Small intestine (tissue), 7 donors: ENCODE data around the gene MIX23. TPM values are rescaled to one million over a fixed set of nuclear protein-coding genes. Genes with fewer than 3 reads are reported as not detected.
A peak's percentile ranks its signal among the peaks of the same experiment; 100 is the strongest.

ENCODE experiments used
- DNase-seq, 2 donors: peaks; one replicate each; pipeline versions ENCODE4 v3.0.0 to v3.0.0-alpha.2; 2013
- FAIRE-seq: peaks from 2 replicates; lab custom pipeline; 2012; peaks lifted over from hg19 to GRCh38; lab: Jason Lieb, UNC
- H3K27ac ChIP-seq, 3 donors: one replicate each; pipeline ENCODE4 v1.5.1; 2013; ENCODE audit warnings: low read length in 2 of 3, mild to moderate bottlenecking in 2 of 3, control low read depth in 1 of 3, inconsistent platforms in 1 of 3, low read depth in 1 of 3, moderate library complexity in 1 of 3
- H3K27me3 ChIP-seq, 3 donors: one replicate each; pipeline ENCODE4 v1.6.1; 2013; ENCODE audit warnings: low read length in 3 of 3, inconsistent platforms in 1 of 3; ENCODE audit not compliant: control insufficient read depth in 3 of 3, insufficient read depth in 3 of 3
- H3K36me3 ChIP-seq, 3 donors: one replicate each; pipeline ENCODE4 v1.6.1; 2013; ENCODE audit warnings: low read length in 3 of 3, inconsistent platforms in 1 of 3, low read depth in 1 of 3, mild to moderate bottlenecking in 1 of 3, moderate library complexity in 1 of 3; ENCODE audit not compliant: control insufficient read depth in 3 of 3, insufficient read depth in 2 of 3
- H3K4me1 ChIP-seq, 3 donors: one replicate each; pipeline ENCODE4 v1.6.1; 2013; ENCODE audit warnings: low read length in 2 of 3, inconsistent platforms in 1 of 3, low read depth in 1 of 3, mild to moderate bottlenecking in 1 of 3, moderate library complexity in 1 of 3; ENCODE audit not compliant: control insufficient read depth in 3 of 3, insufficient read depth in 2 of 3
- H3K4me3 ChIP-seq, 3 donors: one replicate each; pipeline ENCODE4 v1.5.1; 2013; ENCODE audit warnings: low read length in 3 of 3, control low read depth in 1 of 3, inconsistent platforms in 1 of 3, low read depth in 1 of 3, mild to moderate bottlenecking in 1 of 3, moderate library complexity in 1 of 3
- H3K9me3 ChIP-seq, 2 donors: one replicate each; pipeline ENCODE4 v1.6.1; 2013; ENCODE audit warnings: low read depth in 1 of 2, low read length in 1 of 2; ENCODE audit not compliant: control insufficient read depth in 2 of 2, insufficient read depth in 1 of 2
- WGBS, 3 donors: extraction: QIAGEN DNeasy Blood & Tissue Kit; methylation state at CpG; one replicate each; pipeline ENCODE4 v1.1.7; 2013; 5-methylcytosine and 5-hydroxymethylcytosine counted together
- polyA plus RNA-seq, 4 donors: library from polyadenylated mRNA; stranded (reverse) in 3 of 4; unstranded in 1 of 4; fragments of 200-250 nt in 3 of 4; fragments of 120-200 nt in 1 of 4; gene quantifications; one replicate each; pipeline versions ENCODE4 v1.2.1 to v1.2.3, GENCODE V29; 2013
- donor health status: healthy with polysubstance abuse.
- donor health status: control.
- donor health status: control.
- donor health status: Bipolar disorder and iron deficiency.
- donor health status: healthy.

Gene MIX23
- polyA plus RNA-seq, 4 donors = 29.2 to 53.0 (median 45.8) TPM

DNA sequence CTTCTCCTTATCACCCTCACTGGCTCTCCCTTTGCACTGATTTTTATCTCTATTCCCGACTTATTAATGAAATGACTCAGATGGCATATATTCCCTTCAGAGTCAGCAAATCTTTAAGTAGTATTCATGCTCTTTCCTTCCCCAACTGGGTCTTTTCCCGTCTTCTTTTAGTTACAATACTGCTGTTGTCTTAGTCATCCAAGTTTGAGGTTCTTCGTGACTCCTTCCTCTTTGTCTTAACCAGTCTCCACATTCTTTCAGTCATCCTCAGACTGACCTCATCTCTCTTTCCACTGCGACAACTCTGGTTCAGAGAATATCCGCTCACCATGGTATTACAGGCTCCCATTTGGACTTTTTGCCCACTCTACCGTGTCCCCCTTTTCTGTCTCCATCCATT lies 20.5 kb upstream of the MIX23 start:
- FAIRE-seq (no peak), DNase-seq (no peak)
- Histone ChIP-seq H3K27ac (no peak overlapping the region), H3K4me1 (no peaks in the 10 kb centered on the region), H3K27me3 (no peaks in the 10 kb centered on the region), H3K9me3 (no peaks in the 10 kb centered on the region), H3K4me3 (no peak overlapping the region), H3K36me3 (peaks cover 3 to 13% (median 11%) of the 10 kb centered on the region in 3 donors)
- 86 to 88% (median 87%) methylated on average over 6 of the region's 6 CpGs for WGBS, 3 donors

DNA sequence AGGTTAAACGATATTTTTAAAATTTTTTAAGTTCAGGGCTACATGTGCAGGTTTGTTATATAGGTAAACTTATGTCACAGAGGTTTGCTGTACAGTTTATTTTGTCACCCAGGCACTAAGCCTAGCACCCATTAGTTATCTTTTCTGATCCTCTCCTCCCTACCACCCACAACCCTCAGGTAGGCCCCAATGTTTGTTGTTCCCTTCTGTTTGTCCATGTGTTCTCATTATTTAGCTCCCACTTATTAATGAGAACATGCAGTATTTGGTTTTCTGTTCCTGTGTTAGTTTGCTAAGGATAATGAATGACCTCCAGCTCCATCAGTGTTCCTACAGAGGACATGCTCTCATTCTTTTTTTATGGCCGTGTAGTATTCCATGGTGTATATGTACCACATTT lies 15.9 kb upstream of the MIX23 start:
- DNase-seq = no peak
- Histone ChIP-seq H3K9me3 (no peaks in the 10 kb centered on the region), H3K27ac (no peak overlapping the region), H3K27me3 (no peaks in the 10 kb centered on the region), H3K4me1 (no peaks in the 10 kb centered on the region), H3K4me3 (no peak overlapping the region), H3K36me3 (peaks cover 0 to 3% (median 0%) of the 10 kb centered on the region in 3 donors)
- FAIRE-seq = no peak
- 97 to 100% (median 99%) methylated on average over 2 of the region's 2 CpGs for WGBS, 3 donors

DNA sequence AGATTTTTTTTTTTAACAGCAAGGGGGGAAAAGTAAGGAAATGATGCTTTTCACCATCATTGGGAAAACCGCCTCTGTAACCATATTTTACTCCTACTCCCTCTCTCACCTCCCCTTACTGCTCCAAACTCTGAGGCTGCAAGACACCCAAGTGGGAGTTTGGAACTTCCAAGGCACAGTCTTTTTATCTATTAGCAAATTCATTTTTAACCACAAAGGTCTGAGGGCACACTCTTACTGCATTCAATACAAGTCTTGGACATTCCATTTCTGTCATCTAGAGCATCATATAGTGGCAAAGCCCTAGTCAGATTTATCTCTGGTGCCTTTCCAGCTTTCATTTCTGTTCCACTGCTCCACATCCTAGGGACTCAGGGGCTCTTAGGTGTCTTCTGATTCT lies 14.2 kb upstream of the MIX23 start:
- H3K27ac ChIP-seq = no peak overlapping the region
- FAIRE-seq (no peak), DNase-seq (no peak)
- no peak overlapping the region for H3K4me3 ChIP-seq
- 89 to 100% (median 95%) methylated on average over 1 of the region's 1 CpG for WGBS, 3 donors
- H3K36me3 ChIP-seq = peaks cover 0 to 5% (median 0%) of the 10 kb centered on the region in 3 donors
- peaks cover 0 to 2% (median 0%) of the 10 kb centered on the region in 3 donors for H3K4me1 ChIP-seq
- no peaks in the 10 kb centered on the region for H3K9me3 ChIP-seq
- H3K27me3 ChIP-seq = no peaks in the 10 kb centered on the region

DNA sequence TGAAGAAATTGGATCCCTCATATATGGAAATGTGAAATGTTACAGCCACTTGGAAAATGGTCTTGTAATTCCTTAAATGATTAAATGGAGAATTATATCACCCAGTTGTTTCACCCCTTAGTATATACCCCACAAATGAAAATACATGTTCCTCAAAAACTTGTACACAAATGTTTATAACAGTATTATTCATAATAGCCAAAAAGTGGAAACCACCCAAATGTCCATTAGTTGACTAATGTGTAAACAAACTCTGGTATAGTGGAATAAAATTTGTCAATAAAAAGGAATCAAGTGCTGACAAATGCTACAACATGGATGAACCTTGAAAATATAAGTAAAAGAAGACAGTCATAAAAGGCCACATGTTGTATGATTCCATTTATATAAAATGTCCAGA lies 13.5 kb upstream of the MIX23 start:
- Histone ChIP-seq H3K4me3 (no peak overlapping the region), H3K27ac (no peak overlapping the region), H3K9me3 (no peaks in the 10 kb centered on the region), H3K36me3 (peaks cover 0 to 5% (median 0%) of the 10 kb centered on the region in 3 donors), H3K27me3 (no peaks in the 10 kb centered on the region), H3K4me1 (peaks cover 0 to 2% (median 0%) of the 10 kb centered on the region in 3 donors)
- FAIRE-seq (no peak), DNase-seq (no peak)

DNA sequence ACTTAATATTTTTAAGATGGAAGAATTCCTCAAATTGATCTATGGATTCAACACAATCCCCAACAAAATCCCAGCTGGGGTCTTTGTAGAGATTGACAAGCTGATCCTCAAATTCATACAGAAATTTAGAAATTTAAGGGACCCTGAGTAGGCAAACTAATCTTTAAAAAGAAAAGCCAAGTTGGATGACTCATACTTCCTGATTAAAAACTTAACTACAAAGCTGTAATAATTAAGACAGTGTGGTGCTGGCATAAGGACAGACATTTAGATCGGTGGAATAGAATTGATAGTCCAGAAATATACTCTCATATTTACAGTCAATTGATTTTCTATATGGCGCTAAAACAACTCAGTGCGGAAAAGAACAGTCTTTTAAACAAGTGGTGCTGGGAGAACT lies 12.6 kb upstream of the MIX23 start:
- peaks cover 0 to 5% (median 0%) of the 10 kb centered on the region in 3 donors for H3K36me3 ChIP-seq
- H3K4me1 ChIP-seq = peaks cover 0 to 2% (median 0%) of the 10 kb centered on the region in 3 donors
- FAIRE-seq (no peak), DNase-seq (no peak)
- WGBS, 3 donors = 62 to 65% (median 65%) methylated on average over 3 of the region's 3 CpGs
- H3K27ac ChIP-seq = no peak overlapping the region
- no peak overlapping the region for H3K4me3 ChIP-seq
- H3K9me3 ChIP-seq = no peaks in the 10 kb centered on the region
- no peaks in the 10 kb centered on the region for H3K27me3 ChIP-seq

DNA sequence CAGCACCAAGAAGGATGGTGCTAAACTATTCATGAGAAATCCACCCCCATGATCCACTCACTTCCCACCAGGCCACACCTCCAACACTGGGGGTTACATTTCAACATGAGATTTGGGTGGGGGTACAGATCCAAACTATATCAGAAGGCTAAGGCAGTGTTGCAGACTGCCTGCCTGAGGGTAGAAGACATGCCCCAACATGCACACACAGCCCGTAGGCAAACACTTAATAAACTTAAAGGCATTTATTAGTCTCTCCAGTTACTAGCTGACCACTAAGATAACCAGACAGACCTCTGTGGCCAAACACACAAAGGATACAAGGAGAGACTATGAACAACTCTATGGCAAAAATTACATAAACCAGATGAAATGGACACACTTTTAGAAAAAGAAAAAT lies 11.1 kb upstream of the MIX23 start:
- no peaks in the 10 kb centered on the region for H3K9me3 ChIP-seq
- H3K27me3 ChIP-seq = no peaks in the 10 kb centered on the region
- no peak for DNase-seq
- 59 to 83% (median 76%) methylated on average over 1 of the region's 1 CpG for WGBS, 3 donors
- no peak for FAIRE-seq
- peaks cover 0 to 2% (median 0%) of the 10 kb centered on the region in 3 donors for H3K4me1 ChIP-seq
- peaks cover 0 to 5% (median 0%) of the 10 kb centered on the region in 3 donors for H3K36me3 ChIP-seq
- no peak overlapping the region for H3K4me3 ChIP-seq
- H3K27ac ChIP-seq = no peak overlapping the region

DNA sequence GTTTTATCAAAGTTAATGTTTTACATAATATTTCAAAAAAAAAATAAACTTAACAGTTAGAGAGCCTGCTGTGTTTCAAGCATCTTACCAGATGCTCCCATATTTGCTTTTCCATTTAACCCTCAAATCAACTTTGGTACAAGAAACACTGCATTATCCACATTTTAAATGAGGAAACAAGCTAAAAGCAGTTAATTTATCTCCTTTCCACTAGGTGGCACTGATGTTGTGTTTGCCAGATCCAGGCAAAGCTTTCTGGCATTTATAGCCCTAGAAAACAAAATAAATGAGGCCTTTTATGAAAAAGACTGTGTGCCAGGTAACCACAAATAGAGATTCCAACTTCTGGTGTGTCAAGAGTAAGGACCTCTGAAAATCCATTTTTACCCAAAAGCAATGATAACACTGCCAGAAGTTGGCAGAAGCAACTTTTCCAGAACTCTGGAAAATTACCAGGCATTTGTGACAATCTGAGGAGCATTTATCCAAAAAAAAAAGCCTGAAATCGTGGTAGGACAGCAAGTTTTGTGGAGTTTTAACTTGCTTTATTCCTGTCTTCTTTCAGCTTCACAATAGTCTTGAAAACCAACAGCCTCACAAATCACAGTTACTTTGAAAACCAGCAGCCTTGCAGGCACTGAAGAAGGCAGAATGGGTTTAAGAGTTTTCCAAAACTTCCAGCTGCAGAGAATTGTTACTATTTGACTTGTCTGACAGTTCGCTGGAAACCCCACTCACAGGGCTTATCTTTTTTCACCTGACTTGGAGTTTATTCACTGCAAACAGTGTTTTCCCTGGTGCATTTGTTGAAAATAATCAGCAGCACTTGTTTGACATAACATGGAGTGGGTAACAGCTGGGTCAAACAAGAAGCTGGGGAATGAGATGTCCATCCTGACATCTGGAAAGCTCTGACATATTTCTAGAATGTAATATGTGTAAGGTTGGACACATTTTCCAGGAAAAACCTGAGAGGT lies 10.1 kb upstream of the MIX23 start:
- FAIRE-seq (no peak), DNase-seq (peak; percentile 39 to 43)
- H3K36me3 ChIP-seq = peaks cover 0 to 5% (median 0%) of the 10 kb centered on the region in 3 donors
- 42 to 45% (median 42%) methylated on average over 2 of the region's 2 CpGs for WGBS, 3 donors
- H3K4me3 ChIP-seq = no peak overlapping the region
- H3K4me1 ChIP-seq = peaks cover 0 to 2% (median 0%) of the 10 kb centered on the region in 3 donors
- no peak overlapping the region for H3K27ac ChIP-seq
- H3K9me3 ChIP-seq = no peaks in the 10 kb centered on the region
- H3K27me3 ChIP-seq = no peaks in the 10 kb centered on the region

DNA sequence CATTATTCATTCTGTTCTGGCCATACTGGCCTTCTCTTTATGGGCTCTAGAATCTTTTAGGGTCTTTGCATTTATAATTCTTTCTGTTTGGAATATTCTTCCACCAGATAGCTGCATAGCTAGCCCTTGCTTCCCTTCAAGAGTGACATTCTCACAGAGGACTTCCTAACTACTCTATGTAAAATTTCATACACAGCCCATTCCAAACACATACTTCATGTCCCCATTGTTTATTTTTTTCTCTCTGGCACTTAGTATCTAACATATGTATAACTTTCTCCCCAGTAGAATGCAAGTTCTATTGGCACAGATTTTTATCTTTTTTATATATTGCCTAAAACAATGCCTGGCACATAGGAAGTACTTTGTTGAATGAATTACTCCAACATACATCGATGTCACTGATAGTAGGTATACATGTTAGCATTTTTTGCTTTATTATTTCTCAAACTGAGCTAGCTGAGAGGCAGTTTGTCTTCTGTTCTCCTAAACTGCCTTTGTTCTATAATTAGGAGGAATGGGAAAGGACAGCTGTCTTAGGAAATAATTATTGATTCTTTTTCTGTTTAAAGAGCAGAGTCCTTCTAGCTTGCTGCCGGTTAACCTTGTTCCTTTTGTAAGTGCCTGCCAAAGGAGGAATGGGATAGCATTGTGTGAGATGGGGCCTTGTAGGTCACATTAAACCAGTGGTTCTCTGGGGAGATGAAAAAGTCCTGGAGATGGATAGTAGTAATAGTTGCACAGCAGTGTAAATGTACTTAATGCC lies 8.8 kb upstream of the MIX23 start:
- peaks cover 0 to 5% (median 0%) of the 10 kb centered on the region in 3 donors for H3K36me3 ChIP-seq
- peaks cover 0 to 2% (median 0%) of the 10 kb centered on the region in 3 donors for H3K4me1 ChIP-seq
- 16 to 67% (median 32%) methylated on average over 2 of the region's 2 CpGs for WGBS, 3 donors
- H3K27me3 ChIP-seq = no peaks in the 10 kb centered on the region
- no peaks in the 10 kb centered on the region for H3K9me3 ChIP-seq
- no peak overlapping the region for H3K27ac ChIP-seq
- FAIRE-seq (no peak), DNase-seq (no peak)
- peak overlapping the region in 1 of 3 donors; percentile 7 for H3K4me3 ChIP-seq
